ENCODE data around the gene CACNB3.
"Not testable (repeated sequence)": the region's sequence is repeated elsewhere in the genome, so short reads cannot be mapped to it uniquely, and the experiment has no call there.

The CACNB3 gene

GRCh38 chr12:48818831-48819590 is 715 bp downstream of the CACNB3 start:
- no peak for DNase-seq (ENCODE audit: low read depth, low spot score)

GRCh38 chr12:48819986-48820725 is 1.9 kb downstream of the CACNB3 start:
- DNase-seq (ENCODE audit: low read depth, low spot score), result no peak

GRCh38 chr12:48822139-48822538 is 3.8 kb downstream of the CACNB3 start:
- DNase-seq (ENCODE audit: low read depth, low spot score), result no peak

GRCh38 chr12:48822711-48823110 is 4.4 kb downstream of the CACNB3 start:
- no peak for DNase-seq (ENCODE audit: low read depth, low spot score)

- no peak for DNase-seq (ENCODE audit: low read depth, low spot score)
These were observed 5.0 kb downstream of the CACNB3 start for GRCh38 chr12:48823281-48823680.

- DNase-seq (ENCODE audit: low read depth, low spot score), result no peak
These were observed 5.8 kb downstream of the CACNB3 start for GRCh38 chr12:48824112-48824511.

- DNase-seq (ENCODE audit: low read depth, low spot score), result no peak
These were observed 6.6 kb downstream of the CACNB3 start for GRCh38 chr12:48824905-48825304.

GRCh38 chr12:48826209-48826855 is 8.0 kb downstream of the CACNB3 start:
- no peak for DNase-seq (ENCODE audit: low read depth, low spot score)

GRCh38 chr12:48827026-48827425 is 8.7 kb downstream of the CACNB3 start:
- no peak for DNase-seq (ENCODE audit: low read depth, low spot score)

- DNase-seq (ENCODE audit: low read depth, low spot score), result no peak
These were observed 9.3 kb downstream of the CACNB3 start for GRCh38 chr12:48827513-48828096.

GRCh38 chr12:48828293-48828692 is 10.0 kb downstream of the CACNB3 start:
- no peak for DNase-seq (ENCODE audit: low read depth, low spot score)

GRCh38 chr12:48828841-48829575 is 10.7 kb downstream of the CACNB3 start:
- no peak for DNase-seq (ENCODE audit: low read depth, low spot score)

- no peak for DNase-seq (ENCODE audit: low read depth, low spot score)
These were observed 13.0 kb downstream of the CACNB3 start for GRCh38 chr12:48831257-48831656.

- DNase-seq (ENCODE audit: low read depth, low spot score), result no peak
These were observed 14.2 kb downstream of the CACNB3 start for GRCh38 chr12:48832321-48833060.

GRCh38 chr12:48838048-48838447 is 19.8 kb downstream of the CACNB3 start:
- no peak for DNase-seq (ENCODE audit: low read depth, low spot score)

GRCh38 chr12:48842021-48842420 is 23.7 kb downstream of the CACNB3 start:
- DNase-seq (ENCODE audit: low read depth, low spot score), result not testable (repeated sequence)

GRCh38 chr12:48851883-48852733 is 33.8 kb downstream of the CACNB3 start, which contains the start of gene DDX23:
Gene DDX23 (minus strand): TSS chr12:48852163. CDS start chr12:48845782, 6,381 bp downstream.
- peak; percentile 92 for DNase-seq (ENCODE audit: low read depth, low spot score)

GRCh38 chr12:48852734-48853688 is 34.7 kb downstream of the CACNB3 start:
- DNase-seq (ENCODE audit: low read depth, low spot score), result peak; percentile 69

GRCh38 chr12:48854488-48854887 is 36.2 kb downstream of the CACNB3 start:
- no peak for DNase-seq (ENCODE audit: low read depth, low spot score)

All from brain pericyte (primary cell).